ENCODE results near the gene MBD3L3.
"Not testable (repeated sequence)": the region's sequence is repeated elsewhere in the genome, so short reads cannot be mapped to it uniquely, and the experiment has no call there.

MBD3L3 gene

DNA sequence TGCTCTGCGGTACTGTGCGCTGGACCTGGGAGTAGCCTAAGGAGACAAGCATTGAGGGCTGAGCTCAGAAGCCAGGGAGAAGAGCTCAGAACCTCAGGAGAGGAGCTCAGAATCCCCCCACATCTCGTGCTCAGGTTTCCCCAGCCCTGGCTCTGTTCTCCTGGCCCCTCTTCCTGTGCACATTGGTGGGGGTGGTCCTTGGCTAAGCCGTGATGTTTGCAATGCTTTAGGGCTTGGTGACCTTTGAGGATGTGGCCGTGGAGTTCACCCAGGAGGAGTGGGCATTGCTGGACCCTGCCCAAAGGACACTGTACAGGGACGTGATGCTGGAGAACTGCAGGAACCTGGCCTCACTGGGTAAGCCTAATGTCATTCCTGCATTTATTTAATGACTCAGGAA lies 17.7 kb upstream of the MBD3L3 start:
- H3K36me3 ChIP-seq (ENCODE audit: control insufficient read depth, low read depth, low read length) = peaks cover 64% of the 10 kb centered on the region
- no peak overlapping the region for H3K27ac ChIP-seq (ENCODE audit: low read length)
- no peak overlapping the region for H3K9ac ChIP-seq (ENCODE audit: low read length)
- H3K27me3 ChIP-seq (ENCODE audit: control insufficient read depth, insufficient read depth, low read length) = no peaks in the 10 kb centered on the region
- H3K4me3 ChIP-seq (ENCODE audit: low read length) = no peak overlapping the region
- H3K4me1 ChIP-seq (ENCODE audit: control insufficient read depth, low read depth, low read length) = no peaks in the 10 kb centered on the region
- H3K9me3 ChIP-seq (ENCODE audit: control insufficient read depth, low read depth, low read length) = peaks cover 32% of the 10 kb centered on the region

- H3K27me3 ChIP-seq (ENCODE audit: control insufficient read depth, insufficient read depth, low read length) = no peaks in the 10 kb centered on the region
- H3K9me3 ChIP-seq (ENCODE audit: control insufficient read depth, low read depth, low read length) = peaks cover 21% of the 10 kb centered on the region
- no peak overlapping the region for H3K4me3 ChIP-seq (ENCODE audit: low read length)
- H3K27ac ChIP-seq (ENCODE audit: low read length) = no peak overlapping the region
- H3K36me3 ChIP-seq (ENCODE audit: control insufficient read depth, low read depth, low read length) = peaks cover 55% of the 10 kb centered on the region
- peaks cover 4% of the 10 kb centered on the region for H3K4me1 ChIP-seq (ENCODE audit: control insufficient read depth, low read depth, low read length)
- no peak overlapping the region for H3K9ac ChIP-seq (ENCODE audit: low read length)
These were observed 16.3 kb upstream of the MBD3L3 start for GRCh38 chr19:7074705-7075282.

- peaks cover 8% of the 10 kb centered on the region for H3K9me3 ChIP-seq (ENCODE audit: control insufficient read depth, low read depth, low read length)
- no peak overlapping the region for H3K27ac ChIP-seq (ENCODE audit: low read length)
- peaks cover 4% of the 10 kb centered on the region for H3K4me1 ChIP-seq (ENCODE audit: control insufficient read depth, low read depth, low read length)
- H3K4me3 ChIP-seq (ENCODE audit: low read length) = no peak overlapping the region
- H3K9ac ChIP-seq (ENCODE audit: low read length) = no peak overlapping the region
- no peaks in the 10 kb centered on the region for H3K27me3 ChIP-seq (ENCODE audit: control insufficient read depth, insufficient read depth, low read length)
- peaks cover 35% of the 10 kb centered on the region for H3K36me3 ChIP-seq (ENCODE audit: control insufficient read depth, low read depth, low read length)
These were observed 14.1 kb upstream of the MBD3L3 start for GRCh38 chr19:7072541-7072940.

DNA sequence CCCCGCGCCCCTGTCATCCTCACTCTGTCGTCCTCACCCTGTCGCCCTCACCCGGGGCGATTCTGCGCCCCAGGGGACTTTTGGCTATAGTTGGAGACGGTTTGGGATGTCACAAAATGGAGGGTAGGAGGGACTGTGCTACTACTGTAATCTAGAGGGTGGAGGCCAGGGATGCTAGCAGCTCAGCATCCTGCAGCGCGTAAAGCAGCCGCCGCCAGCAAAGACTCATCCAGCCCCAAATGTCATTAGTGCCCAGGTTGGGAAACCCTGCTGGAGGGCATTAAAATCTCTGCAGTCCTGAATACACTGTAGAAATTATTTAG lies 11.4 kb upstream of the MBD3L3 start:
- H3K4me1 ChIP-seq (ENCODE audit: control insufficient read depth, low read depth, low read length) = peaks cover 4% of the 10 kb centered on the region
- H3K9ac ChIP-seq (ENCODE audit: low read length) = peak overlapping the region; percentile 70
- H3K27ac ChIP-seq (ENCODE audit: low read length) = no peak overlapping the region

DNA sequence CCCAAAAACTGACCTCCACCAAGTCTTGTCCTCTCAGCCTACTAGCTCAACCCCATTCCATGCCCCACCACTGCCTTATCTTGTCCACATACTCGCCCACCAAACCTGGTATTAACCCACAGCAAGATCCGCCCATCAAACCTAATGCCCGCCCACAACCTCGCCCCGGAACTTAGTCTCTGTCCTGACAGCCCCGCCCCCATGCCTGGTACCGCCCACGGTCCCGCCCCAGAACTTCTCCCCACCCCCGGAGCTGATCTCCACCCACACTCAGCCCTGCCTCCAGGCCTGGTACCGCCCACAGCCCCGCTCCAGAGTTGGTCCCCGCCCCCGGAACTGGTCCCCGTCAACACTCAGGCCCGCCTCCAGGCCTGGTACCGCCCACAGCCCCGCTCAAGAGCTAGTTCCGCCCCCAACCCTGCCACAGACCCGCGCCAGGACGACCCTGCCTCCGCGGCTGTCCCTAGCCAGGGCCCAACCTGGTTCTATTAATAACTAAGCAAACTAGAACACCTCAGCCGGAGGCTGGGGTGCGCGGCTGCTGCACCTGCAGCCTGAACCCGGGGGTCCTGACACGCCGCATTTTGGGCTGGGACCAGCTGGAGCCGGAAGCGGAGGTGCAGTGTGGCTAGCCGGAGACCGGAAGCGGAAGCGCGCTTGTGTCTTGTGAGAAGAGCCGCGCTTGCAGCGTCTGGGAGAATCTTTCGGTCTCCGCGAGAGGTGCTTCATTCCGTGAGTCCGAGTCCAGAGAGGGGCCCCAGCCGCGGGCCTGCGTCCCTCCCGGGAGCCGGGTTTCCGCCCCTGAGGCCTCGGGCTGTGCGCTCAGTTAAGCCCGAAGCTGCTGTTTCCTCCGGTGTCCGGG lies 10.8 kb upstream of the MBD3L3 start, which contains the start of gene ZNF557:
Gene ZNF557 (plus strand): TSS at position 662 of the 862 bp plus-strand sequence. CDS start 5,372 bp downstream, outside the sequence.
- H3K9ac ChIP-seq (ENCODE audit: low read length) = peak within 1 kb of the TSS; percentile 70
- peaks cover 11% of the 10 kb centered on the region for H3K36me3 ChIP-seq (ENCODE audit: control insufficient read depth, low read depth, low read length)
- peak within 1 kb of the TSS; percentile 96 for H3K4me3 ChIP-seq (ENCODE audit: low read length)
- peaks cover 4% of the 10 kb centered on the region for H3K9me3 ChIP-seq (ENCODE audit: control insufficient read depth, low read depth, low read length)
- H3K27me3 ChIP-seq (ENCODE audit: control insufficient read depth, insufficient read depth, low read length) = no peaks in the 10 kb centered on the region
- peaks cover 4% of the 10 kb centered on the region for H3K4me1 ChIP-seq (ENCODE audit: control insufficient read depth, low read depth, low read length)
- no peak within 1 kb of the TSS for H3K27ac ChIP-seq (ENCODE audit: low read length)

More for the DNA sequence above, 11.4 kb upstream of the MBD3L3 start:
- Histone ChIP-seq H3K36me3 (ENCODE audit: control insufficient read depth, low read depth, low read length) (peaks cover 11% of the 10 kb centered on the region), H3K27me3 (ENCODE audit: control insufficient read depth, insufficient read depth, low read length) (no peaks in the 10 kb centered on the region), H3K4me3 (ENCODE audit: low read length) (peak overlapping the region; percentile 96), H3K9me3 (ENCODE audit: control insufficient read depth, low read depth, low read length) (peaks cover 4% of the 10 kb centered on the region)

- no peaks in the 10 kb centered on the region for H3K27me3 ChIP-seq (ENCODE audit: control insufficient read depth, insufficient read depth, low read length)
- peaks cover 4% of the 10 kb centered on the region for H3K4me1 ChIP-seq (ENCODE audit: control insufficient read depth, low read depth, low read length)
- H3K4me3 ChIP-seq (ENCODE audit: low read length) = peak overlapping the region; percentile 96
- H3K9ac ChIP-seq (ENCODE audit: low read length) = no peak overlapping the region
- no peak overlapping the region for H3K27ac ChIP-seq (ENCODE audit: low read length)
- H3K36me3 ChIP-seq (ENCODE audit: control insufficient read depth, low read depth, low read length) = peaks cover 11% of the 10 kb centered on the region
- H3K9me3 ChIP-seq (ENCODE audit: control insufficient read depth, low read depth, low read length) = peaks cover 4% of the 10 kb centered on the region
These were observed 10.1 kb upstream of the MBD3L3 start for GRCh38 chr19:7068599-7068998.

DNA sequence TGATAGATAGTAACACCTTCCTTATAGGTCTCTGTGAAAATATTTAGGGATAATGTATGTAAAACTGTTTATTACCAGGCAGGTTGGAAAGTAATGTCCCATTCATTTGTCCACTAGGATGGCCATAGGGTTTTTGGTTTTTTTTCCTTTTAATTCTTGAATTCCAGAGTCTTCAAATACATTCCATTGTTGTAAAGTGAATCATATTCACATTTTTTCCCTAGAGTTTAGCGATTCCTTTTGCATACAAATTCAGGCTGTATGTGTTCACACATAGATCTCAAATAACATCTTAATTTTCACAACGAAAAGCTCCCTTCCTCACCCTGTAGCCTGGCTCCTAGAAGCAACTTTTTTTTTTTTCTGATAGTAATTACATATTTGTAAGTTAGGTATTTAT lies 9.2 kb upstream of the MBD3L3 start:
- Histone ChIP-seq H3K36me3 (ENCODE audit: control insufficient read depth, low read depth, low read length) (peaks cover 9% of the 10 kb centered on the region), H3K9ac (ENCODE audit: low read length) (no peak overlapping the region), H3K4me3 (ENCODE audit: low read length) (no peak overlapping the region), H3K9me3 (ENCODE audit: control insufficient read depth, low read depth, low read length) (peaks cover 4% of the 10 kb centered on the region), H3K27me3 (ENCODE audit: control insufficient read depth, insufficient read depth, low read length) (no peaks in the 10 kb centered on the region), H3K4me1 (ENCODE audit: control insufficient read depth, low read depth, low read length) (peaks cover 4% of the 10 kb centered on the region), H3K27ac (ENCODE audit: low read length) (no peak overlapping the region)

- not testable (repeated sequence) for H3K27ac ChIP-seq (ENCODE audit: low read length); H3K4me3 ChIP-seq (ENCODE audit: low read length); H3K9me3 ChIP-seq (ENCODE audit: control insufficient read depth, low read depth, low read length); H3K27me3 ChIP-seq (ENCODE audit: control insufficient read depth, insufficient read depth, low read length); H3K9ac ChIP-seq (ENCODE audit: low read length); H3K36me3 ChIP-seq (ENCODE audit: control insufficient read depth, low read depth, low read length); H3K4me1 ChIP-seq (ENCODE audit: control insufficient read depth, low read depth, low read length)
These were observed 8.6 kb upstream of the MBD3L3 start for GRCh38 chr19:7067122-7067521.

- Histone ChIP-seq H3K27ac (ENCODE audit: low read length) (no peak overlapping the region), H3K36me3 (ENCODE audit: control insufficient read depth, low read depth, low read length) (no peaks in the 10 kb centered on the region), H3K27me3 (ENCODE audit: control insufficient read depth, insufficient read depth, low read length) (no peaks in the 10 kb centered on the region), H3K4me1 (ENCODE audit: control insufficient read depth, low read depth, low read length) (no peaks in the 10 kb centered on the region), H3K4me3 (ENCODE audit: low read length) (no peak overlapping the region), H3K9me3 (ENCODE audit: control insufficient read depth, low read depth, low read length) (peaks cover 4% of the 10 kb centered on the region), H3K9ac (ENCODE audit: low read length) (no peak overlapping the region)
These were observed 5.4 kb upstream of the MBD3L3 start for GRCh38 chr19:7063764-7064418.

GRCh38 chr19:7063339-7063738 lies 4.9 kb upstream of the MBD3L3 start:
- H3K36me3 ChIP-seq (ENCODE audit: control insufficient read depth, low read depth, low read length) = no peaks in the 10 kb centered on the region
- peaks cover 4% of the 10 kb centered on the region for H3K9me3 ChIP-seq (ENCODE audit: control insufficient read depth, low read depth, low read length)
- no peak overlapping the region for H3K4me3 ChIP-seq (ENCODE audit: low read length)
- H3K27me3 ChIP-seq (ENCODE audit: control insufficient read depth, insufficient read depth, low read length) = no peaks in the 10 kb centered on the region
- H3K4me1 ChIP-seq (ENCODE audit: control insufficient read depth, low read depth, low read length) = no peaks in the 10 kb centered on the region
- no peak overlapping the region for H3K27ac ChIP-seq (ENCODE audit: low read length)
- no peak overlapping the region for H3K9ac ChIP-seq (ENCODE audit: low read length)

DNA sequence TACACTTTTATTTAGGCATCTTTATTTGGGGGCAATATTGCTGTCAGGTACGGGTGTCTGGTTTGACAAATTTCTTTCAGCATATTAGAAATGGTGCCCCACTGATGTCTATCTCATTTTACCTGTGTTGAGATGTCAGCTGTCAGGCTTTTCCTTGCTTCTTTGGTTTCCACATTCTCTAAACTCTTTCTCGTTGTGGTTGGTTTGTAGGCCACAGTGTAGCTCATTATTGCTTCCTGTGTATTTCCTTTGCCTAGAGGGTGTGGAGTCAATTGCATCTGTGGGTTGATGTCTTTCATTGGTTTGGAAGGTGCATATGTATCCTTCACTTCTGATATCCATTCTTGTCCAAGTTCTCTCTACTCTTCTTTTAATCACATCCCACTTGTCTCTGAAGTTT lies 1.5 kb upstream of the MBD3L3 start:
- not testable (repeated sequence) for H3K4me3 ChIP-seq (ENCODE audit: low read length)

More for the DNA sequence above, 1.5 kb upstream of the MBD3L3 start:
- not testable (repeated sequence) for H3K9ac ChIP-seq (ENCODE audit: low read length); H3K27me3 ChIP-seq (ENCODE audit: control insufficient read depth, insufficient read depth, low read length); H3K9me3 ChIP-seq (ENCODE audit: control insufficient read depth, low read depth, low read length); H3K4me1 ChIP-seq (ENCODE audit: control insufficient read depth, low read depth, low read length); H3K36me3 ChIP-seq (ENCODE audit: control insufficient read depth, low read depth, low read length); H3K27ac ChIP-seq (ENCODE audit: low read length)
